Posterior cingulate gyrus (tissue), 11 donors: ENCODE results near the gene REC8.
"Not testable (repeated sequence)": the region's sequence is repeated elsewhere in the genome, so short reads cannot be mapped to it uniquely, and the experiment has no call there.

Experiments
- DNase-seq, 10 donors: peaks; one replicate each; pipeline versions ENCODE4 v3.0.0 to v3.0.0-alpha.2; 2020 to 2021; ENCODE audit warnings: mixed read lengths in 3 of 10
- intact Hi-C: fragments of 100-400 bp; cut with DNase I; formaldehyde crosslinking; loops from one replicate; pipeline ENCODE4 v1.15.1; 2023

Gene REC8

GRCh38 chr14:24195186-24196070, 23.5 kb downstream of the REC8 start, which contains the start of gene TM9SF1:
TSS of gene TM9SF1 (minus strand) at chr14:24195441. CDS start at chr14:24195019, 422 bp downstream.
- DNase-seq, result peak; percentile 69 to 98 (median 84)
- intact Hi-C loops, result no loop called here

GRCh38 chr14:24196071-24197055, 24.5 kb downstream of the REC8 start:
- intact Hi-C loops, result no loop called here
- DNase-seq, result no peak

- no peak for DNase-seq
- intact Hi-C loops, result no loop called here
Observed at GRCh38 chr14:24197056-24197450, 25.2 kb downstream of the REC8 start.

GRCh38 chr14:24198814-24199524, 27.1 kb downstream of the REC8 start:
- DNase-seq, result no peak
- intact Hi-C loops, result no loop called here

DNA sequence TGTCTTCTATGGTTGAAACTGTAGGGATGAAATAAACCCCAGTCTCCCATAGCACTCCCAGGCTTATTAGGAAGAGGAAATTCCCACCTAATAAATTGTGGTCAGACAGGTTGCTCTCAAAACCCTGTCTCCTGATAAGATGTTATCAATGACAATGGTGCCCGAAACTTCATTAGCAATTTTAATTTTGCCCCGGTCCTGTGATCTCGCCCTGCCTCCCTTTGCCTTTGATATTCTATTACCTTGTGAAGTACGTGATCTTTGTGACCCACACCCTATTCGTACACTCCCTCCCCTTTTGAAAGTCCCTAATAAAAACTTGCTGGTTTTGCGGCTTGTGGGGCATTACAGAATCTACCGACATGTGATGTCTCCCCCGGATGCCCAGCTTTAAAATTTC, 30.7 kb downstream of the REC8 start:
- DNase-seq, intact Hi-C loops: not testable (repeated sequence)

GRCh38 chr14:24203249-24203886, 31.5 kb downstream of the REC8 start:
- intact Hi-C loops, DNase-seq: not testable (repeated sequence)

GRCh38 chr14:24204163-24205146, 32.6 kb downstream of the REC8 start:
- DNase-seq, result no peak
- intact Hi-C loops, result no loop called here

DNA sequence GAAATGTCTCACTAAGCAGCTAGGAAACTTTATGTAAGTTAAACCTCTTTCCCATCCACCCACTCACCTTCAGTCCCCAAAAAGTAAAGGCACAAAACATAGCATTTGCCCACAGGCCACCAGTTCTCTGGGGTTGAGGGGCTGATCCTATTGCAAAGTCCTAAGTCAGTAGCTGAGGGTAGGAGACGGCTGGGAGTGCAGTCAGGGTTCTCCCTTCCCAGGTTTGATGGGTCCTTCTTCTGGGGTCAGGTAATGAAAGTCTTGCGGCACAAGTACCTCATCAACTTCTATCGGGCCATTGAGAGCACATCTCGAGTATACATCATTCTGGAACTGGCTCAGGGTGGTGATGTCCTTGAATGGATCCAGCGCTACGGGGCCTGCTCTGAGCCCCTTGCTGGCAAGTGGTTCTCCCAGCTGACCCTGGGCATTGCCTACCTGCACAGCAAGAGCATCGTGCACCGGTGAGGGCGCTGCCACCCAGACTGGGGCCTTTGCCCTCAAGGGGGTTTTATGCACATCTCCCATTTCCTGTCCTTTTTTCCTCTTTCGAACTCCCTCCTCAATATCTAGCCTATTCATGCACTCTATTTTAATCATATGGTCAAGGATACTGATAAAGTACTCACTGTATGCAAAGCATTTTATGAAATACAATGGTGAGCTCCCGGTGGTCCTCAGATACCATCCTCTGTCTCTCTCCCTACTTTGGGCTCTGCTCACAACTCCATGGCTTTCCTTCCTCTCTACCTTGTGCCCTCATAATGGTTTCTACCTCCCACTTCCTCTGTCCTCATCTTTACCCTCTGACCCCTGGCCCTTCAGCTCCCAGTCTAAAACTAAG, 34.6 kb downstream of the REC8 start:
- DNase-seq, result no peak
- intact Hi-C loops, result no loop called here

DNA sequence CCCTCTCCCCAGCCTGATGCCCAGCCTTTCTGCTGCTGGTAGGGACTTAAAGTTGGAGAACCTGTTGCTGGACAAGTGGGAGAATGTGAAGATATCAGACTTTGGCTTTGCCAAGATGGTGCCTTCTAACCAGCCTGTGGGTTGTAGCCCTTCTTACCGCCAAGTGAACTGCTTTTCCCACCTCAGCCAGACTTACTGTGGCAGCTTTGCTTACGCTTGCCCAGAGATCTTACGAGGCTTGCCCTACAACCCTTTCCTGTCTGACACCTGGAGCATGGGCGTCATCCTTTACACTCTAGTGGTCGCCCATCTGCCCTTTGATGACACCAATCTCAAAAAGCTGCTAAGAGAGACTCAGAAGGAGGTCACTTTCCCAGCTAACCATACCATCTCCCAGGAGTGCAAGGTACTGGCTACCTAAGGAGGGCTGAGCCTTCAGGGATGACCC, 35.2 kb downstream of the REC8 start:
- intact Hi-C loops, result no loop called here
- no peak for DNase-seq

- DNase-seq, result no peak
- intact Hi-C loops, result no loop called here
Observed at GRCh38 chr14:24207625-24208024, 35.7 kb downstream of the REC8 start.

GRCh38 chr14:24211311-24211710, 39.4 kb downstream of the REC8 start:
- DNase-seq, result no peak
- intact Hi-C loops, result no loop called here

DNA sequence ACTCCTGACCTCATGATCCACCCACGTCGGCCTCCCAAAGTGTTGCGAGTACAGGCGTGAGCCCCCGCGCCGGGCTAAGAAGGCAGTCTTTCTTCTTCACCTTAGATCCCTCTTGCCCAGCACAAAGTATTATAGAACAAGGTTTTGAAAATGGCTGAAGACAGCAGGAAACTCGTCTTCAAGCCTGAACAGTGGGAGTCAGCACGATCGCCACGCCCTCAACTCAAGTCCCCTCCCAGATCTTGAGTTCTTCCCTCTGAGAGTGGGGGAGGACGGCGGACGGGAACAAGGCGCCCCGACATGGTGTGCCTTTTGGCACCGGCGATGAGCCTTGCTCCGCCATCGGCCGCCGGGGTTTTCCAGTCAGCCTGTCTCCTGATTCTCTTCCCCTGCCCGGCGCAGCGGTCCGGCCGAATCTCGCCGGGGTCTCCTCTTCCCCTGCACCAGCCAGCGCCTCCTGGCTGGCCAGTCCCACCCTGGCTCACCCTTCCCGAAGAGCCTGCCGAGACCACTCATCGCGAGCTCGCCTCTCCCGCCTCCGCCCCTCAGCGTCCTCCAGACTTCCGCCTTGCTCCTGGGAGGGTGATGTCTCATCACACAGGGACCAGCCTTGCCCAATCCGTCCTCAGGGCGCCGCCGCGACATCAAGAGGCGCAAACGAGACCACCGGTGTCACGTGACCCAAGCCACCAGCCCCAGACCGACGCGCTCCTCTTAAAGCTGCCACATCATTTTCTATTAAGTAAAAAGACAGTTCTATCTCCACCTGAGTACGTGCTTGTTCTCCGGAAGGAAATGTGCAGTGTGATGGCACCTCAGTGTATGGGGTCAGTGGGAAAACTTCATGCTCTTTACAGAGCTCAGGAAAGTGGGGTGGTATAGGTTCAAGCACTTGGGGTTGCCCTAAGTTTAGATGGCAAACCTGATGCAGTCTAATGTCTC, 41.3 kb downstream of the REC8 start, which contains the start of gene CHMP4A:
TSS of gene CHMP4A (minus strand) at position 565 of the 942 bp plus-strand sequence. CDS start at position 516, 49 bp downstream.
- intact Hi-C loops, result no loop called here
- DNase-seq, result peak; percentile 82 to 99 (median 96)

DNA sequence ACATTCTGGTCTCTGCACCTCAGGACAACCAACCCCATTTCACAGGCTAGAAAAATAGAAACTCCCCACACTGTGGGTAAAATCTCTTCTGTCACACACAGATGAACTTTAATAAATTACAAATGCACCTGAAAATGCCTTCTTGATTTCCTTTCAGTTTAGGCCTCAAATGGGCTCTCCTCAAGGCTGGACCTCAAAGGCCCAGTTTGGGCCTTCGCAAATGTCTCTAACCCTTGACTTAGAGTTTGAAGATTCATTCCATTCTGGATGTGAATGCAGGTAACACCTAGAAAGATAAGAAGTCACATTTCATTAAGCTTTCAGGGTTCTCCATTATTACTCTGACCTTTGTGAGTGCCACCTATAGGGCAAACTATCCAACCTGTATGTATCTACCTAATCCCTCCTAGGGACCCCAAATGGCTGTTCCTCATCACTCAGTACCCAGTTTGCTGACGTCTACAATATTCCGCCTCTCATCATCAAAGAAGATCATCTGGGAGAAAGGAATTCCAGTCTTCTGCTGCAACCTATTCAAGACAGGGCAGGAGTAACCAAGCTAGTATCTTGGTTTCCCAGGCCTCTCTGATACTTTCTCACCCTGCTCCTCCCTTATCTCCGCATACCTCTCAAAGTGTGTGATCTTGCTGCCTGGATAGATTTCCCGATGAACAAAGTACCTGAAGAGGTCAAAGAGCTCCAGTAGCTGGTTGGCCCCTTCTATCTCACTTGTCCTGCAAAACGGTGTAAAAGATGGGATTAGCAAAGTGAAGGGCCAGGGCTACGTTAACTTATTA, 42.2 kb downstream of the REC8 start:
- intact Hi-C loops, result no loop called here
- no peak for DNase-seq

GRCh38 chr14:24215495-24216344, 43.8 kb downstream of the REC8 start, which contains the start of gene MDP1:
TSS of gene MDP1 (minus strand) at chr14:24216066. CDS start at chr14:24215955, 111 bp downstream.
- intact Hi-C loops, result no loop called here
- DNase-seq, result peak; percentile 75 to 98 (median 86)

DNA sequence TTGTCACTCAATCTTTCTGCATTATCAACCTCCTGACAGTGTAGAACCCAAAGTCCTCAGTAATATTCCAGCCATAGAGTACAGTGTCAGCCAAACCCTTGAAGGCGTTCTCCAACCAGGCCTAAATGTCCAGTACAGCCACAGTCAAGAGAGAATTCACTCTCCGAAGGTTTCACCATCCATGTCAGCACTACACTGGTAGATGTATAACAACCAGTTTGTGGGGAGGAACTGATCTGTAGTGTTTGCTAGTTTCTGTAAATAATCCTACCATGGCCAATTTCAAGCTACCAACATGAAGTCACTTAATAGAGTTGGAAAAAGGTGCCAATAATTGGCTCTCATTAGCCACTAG, 44.4 kb downstream of the REC8 start:
- intact Hi-C loops, result no loop called here
- DNase-seq, result no peak
